HepG2 (cell line): ENCODE data around the gene FSCN2. TPM values are rescaled to one million over a fixed set of nuclear protein-coding genes. Genes with fewer than 3 reads are reported as not detected.

Experiments used
- DMAP1 ChIP-seq: IDR thresholded peaks from 2 replicates; pipeline ENCODE4 v1.6.1; 2016
- EED ChIP-seq: sonication (generic); formaldehyde crosslinking; IDR thresholded peaks from 2 replicates; pipeline ENCODE4 v1.5.0; 2020; ENCODE audit warnings: mild to moderate bottlenecking, missing genetic modification reagents
- ELF4 ChIP-seq: sonication (generic); formaldehyde crosslinking; IDR thresholded peaks from 2 replicates; pipeline ENCODE4 v1.5.0; 2020; ENCODE audit warnings: missing genetic modification reagents, mild to moderate bottlenecking, moderate library complexity, borderline replicate concordance
- FOXK2 ChIP-seq: fragments of 450-650 bp; IDR thresholded peaks from 2 replicates; pipeline ENCODE4 v1.6.1; 2016
- GATAD2A ChIP-seq: IDR thresholded peaks from 2 replicates; pipeline ENCODE4 v1.6.1; 2016
- HMGA1 ChIP-seq: sonication (generic); formaldehyde crosslinking; conservative IDR thresholded peaks from 2 replicates; pipeline ENCODE4 v1.4.0; 2020; ENCODE audit warnings: missing genetic modification reagents
- KAT2B ChIP-seq: fragments of 150-350 bp; IDR thresholded peaks from 2 replicates; pipeline ENCODE4 v1.6.1; 2014; ENCODE audit warnings: low read depth, low read length, borderline replicate concordance
- MYNN ChIP-seq: sonication (generic); formaldehyde crosslinking; IDR thresholded peaks from 2 replicates; pipeline ENCODE4 v1.4.0; 2020; ENCODE audit warnings: mild to moderate bottlenecking, low read depth, missing genetic modification reagents
- PHF20 ChIP-seq: sonication (generic); formaldehyde crosslinking; IDR thresholded peaks from 2 replicates; pipeline ENCODE4 v1.5.0; 2020; ENCODE audit warnings: mild to moderate bottlenecking, missing genetic modification reagents
- POLR2AphosphoS5 ChIP-seq: IDR thresholded peaks from 2 replicates; pipeline ENCODE4 v1.6.1; 2012; ENCODE audit warnings: low read depth, low read length
- PPARG ChIP-seq: conservative IDR thresholded peaks from 2 replicates; pipeline ENCODE4 v1.6.1; 2016; ENCODE audit warnings: missing biosample characterization, missing genetic modification reagents
- RXRB ChIP-seq: IDR thresholded peaks from 2 replicates; pipeline ENCODE4 v1.6.1; 2016; ENCODE audit warnings: borderline replicate concordance, missing genetic modification reagents, missing compliant biosample characterization
- SP1 ChIP-seq, 2 experiments: fragments of 450-650 bp in 1 of 2; sonication (generic) in 1 of 2; formaldehyde crosslinking in 1 of 2; IDR thresholded peaks; 2 replicates each; pipeline versions ENCODE4 v1.4.0 to v1.6.1; 2016 to 2020; ENCODE audit warnings: missing genetic modification reagents in 1 of 2
- SP4 ChIP-seq: sonication (generic); formaldehyde crosslinking; IDR thresholded peaks from 2 replicates; pipeline ENCODE4 v1.8.1; 2023; ENCODE audit warnings: mild to moderate bottlenecking, missing genetic modification reagents
- TEAD2 ChIP-seq: sonication (generic); formaldehyde crosslinking; IDR thresholded peaks from 2 replicates; pipeline ENCODE4 v1.9.0; 2021; ENCODE audit warnings: missing genetic modification reagents
- ZNF318 ChIP-seq: sonication (generic); formaldehyde crosslinking; IDR thresholded peaks from 2 replicates; pipeline ENCODE4 v1.4.0; 2020; ENCODE audit warnings: mild to moderate bottlenecking, missing genetic modification reagents
- ZNF619 ChIP-seq: sonication (generic); formaldehyde crosslinking; IDR thresholded peaks from 2 replicates; pipeline ENCODE4 v1.4.0; 2020; ENCODE audit warnings: mild to moderate bottlenecking, missing genetic modification reagents
- ZSCAN31 ChIP-seq: sonication (generic); formaldehyde crosslinking; IDR thresholded peaks from 2 replicates; pipeline ENCODE4 v1.5.0; 2020; ENCODE audit warnings: low read depth, mild to moderate bottlenecking, missing genetic modification reagents
- polyA plus RNA-seq, 8 experiments: library from polyadenylated mRNA; depleted of rRNA in 3 of 8; stranded (reverse) in 7 of 8; unstranded in 1 of 8; fragments of >200 nt; fragmentation: Illumina TruSeq in 4 of 8; extraction: Trizol in 4 of 8; gene quantifications; 2 replicates each; pipeline versions ENCODE4 v1.2.1 to v1.2.3, GENCODE V29; 2011 to 2016; ENCODE audit warnings: low read depth in 4 of 8, missing spikeins in 1 of 8, mixed read lengths in 1 of 8; ENCODE audit not compliant: insufficient read depth in 1 of 8
- total RNA-seq, 5 experiments: library from RNA; depleted of rRNA; stranded (reverse); fragments of >200 nt; fragmentation: Illumina TruSeq; extraction: Trizol; gene quantifications; 2 replicates each; pipeline ENCODE4 v1.2.3, GENCODE V29; 2016; ENCODE audit warnings: low read depth in 1 of 5
- TF ChIP-seq, protein P1 (sequence below): sonication (generic); formaldehyde crosslinking; IDR thresholded peaks from 2 replicates; pipeline ENCODE4 v1.5.0; 2020; ENCODE audit warnings: mild to moderate bottlenecking, missing genetic modification reagents, borderline replicate concordance

Gene FSCN2
- total and polyA plus RNA-seq, 2 of the 13 experiments (the other 11 are each of a cell fraction or from before 2014, with no cell fraction given) = 0.09 TPM; not detected in 1

GRCh38 chr17:81512562-81513371 lies 15.4 kb upstream of the FSCN2 start, which contains the start of gene ACTG1 (continued):
- TF ChIP-seq ZNF318 (CRISPR knock-in tag) (no peak), ELF4 (CRISPR knock-in tag) (0 out of 2 replicates have a peak, but pooled peaks have one; percentile 56), DMAP1 (CRISPR knock-in tag) (peak; percentile 52), GATAD2A (CRISPR knock-in tag) (no peak), SP4 (peak; percentile 73), PPARG (CRISPR knock-in tag) (0 out of 2 replicates have a peak, but pooled peaks have one; percentile 54), KAT2B (no peak), PHF20 (peak; percentile 0; the same call in 1 of the 2 replicates), TEAD2 (no peak), FOXK2 (no peak), POLR2AphosphoS5 (peak; percentile 97), HMGA1 (no peak), ZNF619 (no peak), RXRB (CRISPR knock-in tag) (peak; percentile 59; the same call in 1 of the 2 replicates), MYNN (no peak), SP1 (IDR thresholded peaks at IDR 0.05) (no peak), SP1 (CRISPR knock-in tag; IDR thresholded peaks at IDR 0.05) (peak; percentile 22), EED (CRISPR knock-in tag) (no peak; the same call in 1 of the 2 replicates), ZSCAN31 (CRISPR knock-in tag) (peak; percentile 85)
- TF ChIP-seq, protein P1, sequence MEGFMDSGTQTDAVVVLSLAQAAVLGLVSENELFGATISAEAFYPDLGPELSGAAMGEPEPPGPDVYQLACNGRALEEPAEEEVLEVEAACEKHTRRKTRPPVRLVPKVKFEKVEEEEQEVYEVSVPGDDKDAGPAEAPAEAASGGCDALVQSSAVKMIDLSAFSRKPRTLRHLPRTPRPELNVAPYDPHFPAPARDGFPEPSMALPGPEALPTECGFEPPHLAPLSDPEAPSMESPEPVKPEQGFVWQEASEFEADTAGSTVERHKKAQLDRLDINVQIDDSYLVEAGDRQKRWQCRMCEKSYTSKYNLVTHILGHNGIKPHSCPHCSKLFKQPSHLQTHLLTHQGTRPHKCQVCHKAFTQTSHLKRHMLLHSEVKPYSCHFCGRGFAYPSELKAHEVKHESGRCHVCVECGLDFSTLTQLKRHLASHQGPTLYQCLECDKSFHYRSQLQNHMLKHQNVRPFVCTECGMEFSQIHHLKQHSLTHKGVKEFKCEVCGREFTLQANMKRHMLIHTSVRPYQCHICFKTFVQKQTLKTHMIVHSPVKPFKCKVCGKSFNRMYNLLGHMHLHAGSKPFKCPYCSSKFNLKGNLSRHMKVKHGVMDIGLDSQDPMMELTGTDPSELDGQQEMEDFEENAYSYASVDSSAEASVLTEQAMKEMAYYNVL (CRISPR knock-in tag) = 0 out of 2 replicates have a peak, but pooled peaks have one; percentile 17
